Left lung (tissue), 10 donors: ENCODE measurements around the gene KIAA0930. TPM values are rescaled to one million over a fixed set of nuclear protein-coding genes. Genes with fewer than 3 reads are reported as not detected.

Experiments
- ATAC-seq: fragments of 200-7000 bp; cut with Tn5 transposase; one replicate; pipeline ENCODE4 v1.9.1; 2020; ENCODE audit warnings: moderate library complexity
- DNase-seq, 4 donors: peaks; one replicate each; pipeline ENCODE4 v3.0.0-alpha.2; 2013 to 2020
- H3K27ac ChIP-seq, 2 donors: fragments of 200-600 bp; sonication (generic) in 1 of 2; one replicate each; pipeline versions ENCODE4 v1.5.0 to v1.8.0; 2020 to 2021
- H3K27me3 ChIP-seq, 2 donors: fragments of 200-600 bp; sonication (generic) in 1 of 2; one replicate each; pipeline versions ENCODE4 v1.5.0 to v1.8.0; 2020 to 2021
- H3K36me3 ChIP-seq, 2 donors: fragments of 200-600 bp; sonication (generic) in 1 of 2; one replicate each; pipeline versions ENCODE4 v1.5.0 to v1.8.0; 2020 to 2021
- H3K4me1 ChIP-seq, 2 donors: fragments of 200-600 bp; one replicate each; pipeline ENCODE4 v1.8.0; 2021
- H3K4me3 ChIP-seq, 2 donors: fragments of 200-600 bp; sonication (generic) in 1 of 2; one replicate each; pipeline versions ENCODE4 v1.5.0 to v1.8.0; 2020 to 2021; ENCODE audit warnings: mild to moderate bottlenecking in 1 of 2
- H3K9me3 ChIP-seq, 2 donors: fragments of 200-600 bp; sonication (generic) in 1 of 2; one replicate each; pipeline versions ENCODE4 v1.5.0 to v1.8.0; 2020 to 2021
- intact Hi-C, 2 donors: fragments of 100-400 bp; cut with DNase I; formaldehyde crosslinking; loops; one replicate each; pipeline versions ENCODE4 v1.11.2 to v1.14.2; 2022
- polyA plus RNA-seq, 6 donors: library from polyadenylated mRNA; unstranded; fragments of 120-200 nt; gene quantifications; one replicate each; pipeline ENCODE4 v1.2.1, GENCODE V29; 2013; ENCODE audit not compliant: insufficient read length in 6 of 6
- total RNA-seq, 2 donors: library from RNA; stranded (reverse); fragmentation: NEBNext Ultra II Directional; extraction: Animal tissue kit (Norgen Biotek cat#: 25700); gene quantifications; one replicate each; pipeline ENCODE4 v1.2.1, GENCODE V29; 2021
- TF ChIP-seq, protein P1 (sequence below), 2 donors: fragments of 200-600 bp; sonication (generic) in 1 of 2; IDR thresholded peaks; one replicate each; pipeline versions ENCODE4 v1.5.0 to v1.8.0; 2021; ENCODE audit warnings: antibody characterized with exemption in 2 of 2
- donor health status: DM: no; HTN: yes; CAD: no.
- donor health status: DM: no; HTN: no; CAD: no.

Gene KIAA0930
- total and polyA plus RNA-seq, 8 donors = 12.1 to 78.8 (median 17.9) TPM

DNA sequence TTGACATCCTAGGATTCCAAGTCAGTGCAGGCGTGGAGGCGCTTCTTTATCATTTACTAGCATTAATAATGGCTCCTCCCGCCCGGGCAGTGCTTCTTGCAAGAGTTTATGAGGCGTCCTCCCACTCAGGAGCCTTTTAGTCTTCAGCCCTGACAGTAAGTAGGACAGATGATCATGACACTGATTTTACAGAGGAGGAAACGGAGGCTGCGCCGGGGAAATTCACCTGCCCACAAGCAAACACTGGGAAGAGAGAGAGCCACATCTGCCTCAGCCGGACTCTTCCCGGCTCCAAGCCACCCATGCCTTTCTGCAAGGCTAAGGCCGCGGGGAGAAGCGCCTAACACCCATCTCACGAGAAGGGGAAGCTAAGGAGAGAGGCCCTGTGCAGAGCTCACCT, 35.9 kb downstream of the KIAA0930 start:
- no peak for DNase-seq
- H3K9me3 ChIP-seq = no peaks in the 10 kb centered on the region
- H3K27ac ChIP-seq = no peak overlapping the region
- intact Hi-C loops = no loop called here
- no peaks in the 10 kb centered on the region for H3K27me3 ChIP-seq
- ATAC-seq = no peak
- no peak overlapping the region for H3K4me3 ChIP-seq
- H3K36me3 ChIP-seq = peaks cover 0 to 77% of the 10 kb centered on the region in 2 donors
- TF ChIP-seq, protein P1, sequence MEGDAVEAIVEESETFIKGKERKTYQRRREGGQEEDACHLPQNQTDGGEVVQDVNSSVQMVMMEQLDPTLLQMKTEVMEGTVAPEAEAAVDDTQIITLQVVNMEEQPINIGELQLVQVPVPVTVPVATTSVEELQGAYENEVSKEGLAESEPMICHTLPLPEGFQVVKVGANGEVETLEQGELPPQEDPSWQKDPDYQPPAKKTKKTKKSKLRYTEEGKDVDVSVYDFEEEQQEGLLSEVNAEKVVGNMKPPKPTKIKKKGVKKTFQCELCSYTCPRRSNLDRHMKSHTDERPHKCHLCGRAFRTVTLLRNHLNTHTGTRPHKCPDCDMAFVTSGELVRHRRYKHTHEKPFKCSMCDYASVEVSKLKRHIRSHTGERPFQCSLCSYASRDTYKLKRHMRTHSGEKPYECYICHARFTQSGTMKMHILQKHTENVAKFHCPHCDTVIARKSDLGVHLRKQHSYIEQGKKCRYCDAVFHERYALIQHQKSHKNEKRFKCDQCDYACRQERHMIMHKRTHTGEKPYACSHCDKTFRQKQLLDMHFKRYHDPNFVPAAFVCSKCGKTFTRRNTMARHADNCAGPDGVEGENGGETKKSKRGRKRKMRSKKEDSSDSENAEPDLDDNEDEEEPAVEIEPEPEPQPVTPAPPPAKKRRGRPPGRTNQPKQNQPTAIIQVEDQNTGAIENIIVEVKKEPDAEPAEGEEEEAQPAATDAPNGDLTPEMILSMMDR (IDR thresholded peaks at IDR 0.05) = no peak
- no peaks in the 10 kb centered on the region for H3K4me1 ChIP-seq

DNA sequence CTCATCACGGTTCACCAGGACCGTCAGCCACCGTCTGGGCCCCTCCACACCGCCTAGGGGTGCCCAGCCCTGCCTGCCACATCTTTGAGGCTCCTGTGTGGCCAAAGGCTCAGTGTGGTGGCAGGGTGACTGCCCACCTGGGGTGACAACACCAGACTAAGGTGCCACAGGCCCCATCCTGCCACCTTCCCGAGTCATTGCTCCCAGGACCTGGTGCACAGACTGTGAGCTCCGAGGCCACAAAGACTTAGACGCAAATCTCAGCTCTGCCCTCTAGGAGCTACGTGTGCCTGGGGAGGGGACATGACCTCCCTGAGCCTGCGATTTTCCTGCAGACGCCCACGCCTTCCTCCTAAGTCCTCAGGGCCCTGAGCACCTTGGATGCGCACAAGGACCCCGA, 36.5 kb downstream of the KIAA0930 start:
- Histone ChIP-seq H3K4me3 (no peak overlapping the region), H3K36me3 (peaks cover 0 to 82% of the 10 kb centered on the region in 2 donors), H3K27ac (no peak overlapping the region), H3K9me3 (no peaks in the 10 kb centered on the region), H3K4me1 (no peaks in the 10 kb centered on the region), H3K27me3 (no peaks in the 10 kb centered on the region)
- intact Hi-C loops = no loop called here
- no peak for ATAC-seq
- DNase-seq = no peak
- TF ChIP-seq, protein P1 (IDR thresholded peaks at IDR 0.05) = no peak

DNA sequence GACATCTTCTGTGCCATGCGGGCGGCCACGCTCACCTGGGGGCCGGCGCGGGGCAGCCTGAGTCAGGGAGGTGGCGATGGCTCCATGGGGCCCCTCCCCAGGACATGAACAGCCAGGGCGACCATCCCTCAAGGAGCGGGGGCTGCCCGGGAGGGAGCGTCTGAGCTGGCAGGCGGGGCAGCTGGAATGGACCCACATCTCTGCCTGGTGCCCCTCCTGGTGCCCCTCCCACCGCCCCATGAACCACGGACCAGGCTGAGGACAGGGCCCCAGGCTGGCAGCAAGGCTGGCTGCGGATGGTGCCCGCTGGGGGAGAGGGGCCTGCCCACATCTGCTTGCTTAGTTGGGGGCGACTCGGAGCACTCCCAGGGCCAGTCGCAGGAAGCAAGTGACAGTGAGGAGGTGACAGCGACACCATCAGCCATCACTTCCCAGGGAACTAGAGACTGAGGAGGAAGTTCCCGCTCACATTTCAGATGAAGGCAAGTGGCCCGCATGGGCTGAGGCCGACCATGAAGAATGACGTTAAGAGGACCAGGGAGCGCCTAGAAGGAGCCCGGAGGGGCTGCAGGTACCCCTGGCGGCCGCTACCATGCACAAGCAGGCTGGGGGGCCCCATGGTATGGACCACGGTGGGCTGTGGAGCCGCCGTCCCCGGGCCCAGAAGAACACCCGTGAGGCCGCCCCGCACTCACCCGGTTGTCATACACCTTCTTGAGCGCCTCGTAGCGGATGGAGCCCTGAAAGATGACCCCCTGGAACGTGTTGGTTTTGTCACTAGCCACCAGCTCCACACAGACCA, 37.3 kb downstream of the KIAA0930 start:
- DNase-seq (peak in 1 of 4 donors; percentile 73), ATAC-seq (no peak)
- no peaks in the 10 kb centered on the region for H3K9me3 ChIP-seq
- intact Hi-C loops = no loop called here
- H3K4me3 ChIP-seq = no peak overlapping the region
- H3K36me3 ChIP-seq = peaks cover 0 to 91% of the 10 kb centered on the region in 2 donors
- H3K27me3 ChIP-seq = no peaks in the 10 kb centered on the region
- H3K4me1 ChIP-seq = no peaks in the 10 kb centered on the region
- TF ChIP-seq, protein P1 (IDR thresholded peaks at IDR 0.05) = no peak
- H3K27ac ChIP-seq = no peak overlapping the region

DNA sequence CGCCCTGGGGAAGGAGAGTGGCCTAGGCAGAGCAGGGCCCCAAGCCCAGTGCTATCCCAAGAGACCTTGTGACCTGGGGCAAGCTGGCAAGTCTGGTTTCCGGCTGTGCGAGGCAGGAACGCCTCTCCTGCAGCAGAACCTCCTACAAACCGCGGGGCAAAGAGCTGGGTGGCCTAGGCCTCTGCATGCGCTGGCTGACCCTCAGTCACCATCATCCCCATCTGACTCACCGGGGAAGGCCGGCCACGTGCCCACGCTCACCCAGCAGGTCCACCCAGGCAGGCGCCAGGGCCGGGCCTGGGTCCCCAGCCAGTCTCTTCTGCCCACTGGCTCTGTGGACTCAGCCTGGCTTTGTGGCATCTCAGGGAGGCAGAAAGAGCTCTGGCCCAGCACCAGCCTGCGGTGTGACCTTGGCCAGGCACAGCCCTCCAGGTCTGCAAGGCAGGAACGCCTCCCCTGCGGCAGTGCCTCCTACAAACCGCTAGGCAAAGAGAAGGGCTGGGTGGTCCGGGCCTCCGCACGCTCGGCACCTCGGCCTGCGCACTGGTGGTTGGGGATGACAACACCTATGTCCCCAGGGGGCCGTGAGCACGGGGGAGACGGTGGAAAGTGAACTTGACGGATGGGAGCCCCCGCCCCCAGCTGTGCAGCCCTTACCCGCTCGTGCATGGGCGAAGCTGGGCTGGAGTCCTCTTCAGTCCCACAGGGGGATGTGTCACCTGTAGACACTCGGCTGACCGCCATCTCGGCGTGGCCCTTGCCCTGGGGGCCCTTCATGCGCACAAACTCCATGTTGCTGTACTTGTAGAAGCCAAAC, 38.2 kb downstream of the KIAA0930 start:
- TF ChIP-seq, protein P1 (IDR thresholded peaks at IDR 0.05) = no peak
- DNase-seq (peak in 1 of 4 donors; percentile 71), ATAC-seq (no peak)
- peaks cover 0 to 93% of the 10 kb centered on the region in 2 donors for H3K36me3 ChIP-seq
- no peak overlapping the region for H3K4me3 ChIP-seq
- H3K9me3 ChIP-seq = no peaks in the 10 kb centered on the region
- no peaks in the 10 kb centered on the region for H3K27me3 ChIP-seq
- intact Hi-C loops = no loop called here
- no peak overlapping the region for H3K27ac ChIP-seq
- no peaks in the 10 kb centered on the region for H3K4me1 ChIP-seq
